Ectodermal cell (in vitro differentiated cells): ENCODE measurements around the gene MYBBP1A.

Experiments
- H3K27ac ChIP-seq: 2 replicates; pipeline ENCODE4 v1.7.0; 2013; ENCODE audit warnings: mild to moderate bottlenecking, low read depth, low read length; ENCODE audit not compliant: insufficient read depth, poor library complexity, severe bottlenecking
- H3K27me3 ChIP-seq: 2 replicates; pipeline ENCODE4 v1.7.0; 2013; ENCODE audit warnings: mild to moderate bottlenecking, low read length; ENCODE audit not compliant: insufficient read depth, control insufficient read depth, poor library complexity, severe bottlenecking
- H3K36me3 ChIP-seq: one replicate; pipeline ENCODE4 v1.7.0; 2013; ENCODE audit warnings: low read length; ENCODE audit not compliant: control insufficient read depth, insufficient read depth
- H3K4me1 ChIP-seq: one replicate; pipeline ENCODE4 v1.7.0; 2013; ENCODE audit warnings: low read length; ENCODE audit not compliant: control insufficient read depth, insufficient read depth
- H3K4me3 ChIP-seq: 2 replicates; pipeline ENCODE4 v1.7.0; 2013; ENCODE audit warnings: low read depth, low read length, control low read depth; ENCODE audit not compliant: insufficient read depth
- H3K9me3 ChIP-seq: 2 replicates; pipeline ENCODE4 v1.7.0; 2013; ENCODE audit warnings: mild to moderate bottlenecking, low read length, moderate library complexity; ENCODE audit not compliant: control insufficient read depth
- WGBS, 2 experiments: methylation state at CpG; one replicate each; pipeline ENCODE4 v1.1.7; 2013; ENCODE audit warnings: missing lambda C conversion rate in 2 of 2; 5-methylcytosine and 5-hydroxymethylcytosine counted together

MYBBP1A gene

DNA sequence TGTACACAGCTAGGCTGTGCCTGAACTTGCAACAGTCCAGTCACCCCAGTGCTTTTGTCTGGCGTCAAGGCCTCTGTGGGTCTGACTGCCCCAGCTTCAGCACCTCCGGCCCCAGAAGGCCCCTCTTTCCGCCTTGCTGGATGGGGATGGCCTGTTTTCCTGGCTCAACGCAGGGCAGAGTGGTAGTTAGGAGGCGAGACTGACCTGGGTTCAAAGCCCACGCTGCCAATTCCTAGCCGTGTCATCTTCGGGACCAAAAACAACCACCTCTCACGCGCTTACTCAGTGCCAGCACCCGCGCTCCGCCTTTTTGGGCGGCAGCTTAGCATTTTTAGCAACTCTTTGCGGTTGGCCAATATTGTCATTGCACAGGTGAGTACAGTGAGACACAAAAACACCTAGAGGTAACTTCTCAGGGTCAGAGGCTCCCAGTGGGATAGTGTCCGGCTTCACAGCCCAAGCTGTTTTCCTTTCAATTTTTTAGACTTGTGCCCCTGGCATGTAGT lies 4.6 kb downstream of the MYBBP1A start:
- Histone ChIP-seq H3K27ac (no peak overlapping the region), H3K4me3 (no peak overlapping the region), H3K4me1 (peaks cover 11% of the 10 kb centered on the region), H3K27me3 (no peaks in the 10 kb centered on the region), H3K36me3 (peaks cover 26% of the 10 kb centered on the region), H3K9me3 (no peaks in the 10 kb centered on the region)
- WGBS, 2 experiments, result 96% methylated on average over 16 of the region's 16 CpGs

DNA sequence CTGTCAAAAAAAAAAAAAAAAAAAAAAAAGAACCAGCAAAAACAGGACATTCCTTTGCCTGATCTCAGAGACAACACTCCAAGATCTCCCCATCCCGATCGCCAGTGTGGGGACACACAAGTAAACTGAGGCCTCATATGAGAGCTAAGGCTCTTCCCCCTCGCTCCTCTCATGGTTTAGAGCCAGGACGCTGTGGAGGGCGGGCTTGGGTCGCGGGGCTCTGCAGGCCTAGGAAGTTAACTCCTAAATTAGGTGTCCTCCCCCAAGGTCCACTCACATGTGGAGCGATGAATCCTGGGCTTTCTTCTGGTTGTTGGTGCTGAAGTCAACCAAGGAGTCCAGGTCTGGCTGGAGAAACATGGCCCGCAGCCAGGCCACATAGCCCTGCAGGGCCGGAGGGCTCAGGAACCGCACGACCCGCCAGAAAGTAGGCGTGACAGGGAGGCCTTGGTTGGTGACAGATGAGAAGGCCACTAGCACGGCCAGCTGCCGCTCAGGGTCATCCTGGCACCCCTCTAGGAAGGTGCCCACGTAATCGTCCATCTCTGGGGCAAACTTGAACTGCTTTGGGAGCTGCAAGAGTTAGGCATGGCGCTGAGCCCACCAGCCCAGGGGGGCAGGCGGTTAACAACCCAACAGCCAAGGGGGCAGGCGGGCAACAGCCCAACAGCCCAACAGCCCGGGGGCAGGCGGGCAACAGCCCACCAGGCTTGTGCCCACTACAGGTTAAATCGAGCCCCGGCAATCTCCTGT lies 5.2 kb downstream of the MYBBP1A start:
- H3K9me3 ChIP-seq, result no peaks in the 10 kb centered on the region
- H3K27me3 ChIP-seq, result no peaks in the 10 kb centered on the region
- peaks cover 11% of the 10 kb centered on the region for H3K4me1 ChIP-seq
- no peak overlapping the region for H3K4me3 ChIP-seq
- 94 to 96% methylated on average over 25 of the region's 25 CpGs for WGBS, 2 experiments
- H3K36me3 ChIP-seq, result peaks cover 26% of the 10 kb centered on the region
- no peak overlapping the region for H3K27ac ChIP-seq

- H3K27me3 ChIP-seq, result no peaks in the 10 kb centered on the region
- no peak overlapping the region for H3K4me3 ChIP-seq
- H3K9me3 ChIP-seq, result no peaks in the 10 kb centered on the region
- peaks cover 26% of the 10 kb centered on the region for H3K36me3 ChIP-seq
- peaks cover 3% of the 10 kb centered on the region for H3K4me1 ChIP-seq
- 93 to 94% methylated on average over 24 of the region's 24 CpGs for WGBS, 2 experiments
- H3K27ac ChIP-seq, result no peak overlapping the region
Observed at GRCh38 chr17:4548721-4549531, 6.3 kb downstream of the MYBBP1A start.

GRCh38 chr17:4548061-4548461 lies 7.1 kb downstream of the MYBBP1A start:
- H3K9me3 ChIP-seq, result no peaks in the 10 kb centered on the region
- 95% methylated on average over 18 of the region's 18 CpGs for WGBS, 2 experiments
- no peaks in the 10 kb centered on the region for H3K4me1 ChIP-seq
- no peak overlapping the region for H3K4me3 ChIP-seq
- H3K27me3 ChIP-seq, result no peaks in the 10 kb centered on the region
- peaks cover 26% of the 10 kb centered on the region for H3K36me3 ChIP-seq
- no peak overlapping the region for H3K27ac ChIP-seq

DNA sequence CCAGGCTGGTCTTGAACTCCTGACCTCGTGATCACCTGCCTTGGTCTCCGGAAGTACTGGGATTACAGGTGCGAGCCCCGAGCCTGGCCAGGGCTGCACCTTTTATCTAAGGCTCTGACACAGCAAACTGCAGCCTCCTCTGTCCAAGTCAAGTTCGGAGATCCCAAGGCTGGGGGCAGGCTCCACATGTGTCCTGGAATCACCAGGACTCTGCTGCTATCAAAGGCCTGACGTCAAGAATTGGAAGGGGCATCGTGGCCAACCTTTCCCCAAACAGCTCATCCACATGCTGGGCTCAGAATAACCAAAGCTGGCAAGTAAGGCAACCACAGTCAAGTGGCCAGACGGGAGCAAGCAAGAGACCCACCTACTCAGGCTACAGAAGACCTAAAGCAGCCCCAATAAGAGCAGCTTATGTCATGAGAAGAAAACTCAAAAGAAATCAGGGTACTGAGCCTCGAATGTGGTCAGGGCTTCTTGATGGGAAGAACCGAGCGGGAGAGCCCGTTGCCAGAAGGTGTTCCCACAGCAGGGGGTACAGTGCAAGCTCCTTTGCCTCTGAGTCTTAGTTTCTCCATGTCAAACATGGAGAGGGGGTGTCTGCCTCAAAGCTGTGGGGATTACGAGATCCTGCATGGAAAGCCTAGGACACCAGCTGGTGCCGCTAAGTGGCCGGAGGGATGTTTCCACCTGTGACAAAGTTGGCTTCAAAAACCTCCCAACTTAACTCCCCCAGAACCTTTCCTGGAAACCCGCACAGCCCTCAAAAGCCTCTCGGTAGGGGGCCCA lies 7.9 kb downstream of the MYBBP1A start:
- Histone ChIP-seq H3K27me3 (no peaks in the 10 kb centered on the region), H3K36me3 (peaks cover 31% of the 10 kb centered on the region), H3K27ac (no peak overlapping the region), H3K4me3 (no peak overlapping the region), H3K9me3 (no peaks in the 10 kb centered on the region), H3K4me1 (no peaks in the 10 kb centered on the region)
- WGBS, 2 experiments, result 90 to 91% methylated on average over 17 of the region's 17 CpGs

- H3K27me3 ChIP-seq, result no peaks in the 10 kb centered on the region
- no peak overlapping the region for H3K27ac ChIP-seq
- WGBS, 2 experiments, result 91% methylated on average over 32 of the region's 32 CpGs
- no peaks in the 10 kb centered on the region for H3K4me1 ChIP-seq
- H3K4me3 ChIP-seq, result no peak overlapping the region
- no peaks in the 10 kb centered on the region for H3K9me3 ChIP-seq
- H3K36me3 ChIP-seq, result peaks cover 24% of the 10 kb centered on the region
Observed at GRCh38 chr17:4545217-4545951, 9.8 kb downstream of the MYBBP1A start.

DNA sequence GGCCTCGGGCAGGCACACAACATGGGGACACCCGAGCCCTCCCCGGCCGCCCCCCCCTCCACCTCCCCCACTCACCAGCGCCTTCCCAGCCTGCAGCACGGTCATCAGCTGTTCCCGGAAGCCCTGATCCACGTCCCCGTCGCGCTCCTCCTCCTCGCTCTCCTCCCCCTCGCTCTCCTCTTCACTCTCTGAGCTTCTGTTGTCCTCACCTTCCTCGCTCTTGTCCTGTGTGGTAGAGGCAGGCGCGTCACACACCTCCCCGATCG lies 10.3 kb downstream of the MYBBP1A start:
- no peak overlapping the region for H3K27ac ChIP-seq
- no peaks in the 10 kb centered on the region for H3K4me1 ChIP-seq
- H3K36me3 ChIP-seq, result peaks cover 22% of the 10 kb centered on the region
- H3K4me3 ChIP-seq, result no peak overlapping the region
- H3K9me3 ChIP-seq, result no peaks in the 10 kb centered on the region
- WGBS, 2 experiments, result 92 to 94% methylated on average over 16 to 17 of the region's 18 CpGs
- no peaks in the 10 kb centered on the region for H3K27me3 ChIP-seq

DNA sequence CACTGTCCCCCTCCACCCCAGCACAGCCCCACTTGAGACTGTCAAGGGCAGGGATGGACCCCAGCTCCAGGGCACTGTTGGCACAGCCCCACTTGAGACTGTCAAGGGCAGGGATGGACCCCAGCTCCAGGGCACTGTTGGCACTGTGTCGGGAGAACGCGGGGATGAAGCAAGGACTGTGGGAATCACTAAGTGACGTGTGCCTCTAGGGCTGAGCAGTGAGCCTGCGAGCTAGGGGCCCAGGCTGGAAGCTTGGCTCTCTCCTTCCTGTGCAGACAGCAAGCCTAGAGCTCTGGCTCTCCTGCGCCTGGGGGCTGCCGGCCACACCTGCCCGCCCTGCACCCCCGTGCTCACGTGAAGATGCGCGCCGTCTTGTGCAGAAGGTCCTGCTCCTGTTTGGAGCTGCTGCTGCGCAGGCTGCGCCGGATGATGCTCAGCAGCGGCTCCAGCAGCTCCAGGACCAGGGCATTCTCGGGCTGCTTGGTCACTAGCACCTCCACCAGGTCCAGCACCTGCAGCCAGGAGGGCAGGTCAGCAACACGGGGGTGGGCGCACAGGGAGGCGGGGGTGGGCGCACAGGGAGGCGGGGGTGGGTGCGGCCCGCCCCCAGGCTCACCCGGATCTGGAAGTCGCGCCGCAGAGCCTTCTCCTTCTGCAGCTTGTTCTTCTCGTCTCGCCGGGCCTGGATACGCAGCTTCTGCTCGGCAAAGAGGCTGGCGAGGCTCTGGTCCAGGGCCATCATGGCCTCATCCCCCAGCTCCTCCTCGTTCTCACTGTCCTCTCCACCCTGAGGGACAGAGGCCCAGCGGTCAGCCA lies 10.8 kb downstream of the MYBBP1A start:
- H3K36me3 ChIP-seq, result peaks cover 18% of the 10 kb centered on the region
- H3K27me3 ChIP-seq, result no peaks in the 10 kb centered on the region
- no peaks in the 10 kb centered on the region for H3K9me3 ChIP-seq
- WGBS, 2 experiments, result 95 to 96% methylated on average over 37 of the region's 37 CpGs
- no peaks in the 10 kb centered on the region for H3K4me1 ChIP-seq
- no peak overlapping the region for H3K27ac ChIP-seq
- H3K4me3 ChIP-seq, result no peak overlapping the region

GRCh38 chr17:4543557-4544026 lies 11.6 kb downstream of the MYBBP1A start:
- H3K9me3 ChIP-seq, result no peaks in the 10 kb centered on the region
- whole genome bisulfite sequencing, 2 experiments, result 93 to 94% methylated on average over 19 of the region's 19 CpGs
- H3K27me3 ChIP-seq, result no peaks in the 10 kb centered on the region
- no peak overlapping the region for H3K27ac ChIP-seq
- H3K4me3 ChIP-seq, result no peak overlapping the region
- peaks cover 16% of the 10 kb centered on the region for H3K36me3 ChIP-seq
- H3K4me1 ChIP-seq, result no peaks in the 10 kb centered on the region
